A549 (cell line): Measurements from ENCODE around the gene GCDH. TPM values are rescaled to one million over a fixed set of nuclear protein-coding genes. Genes with fewer than 3 reads are reported as not detected.

Source experiments
- ATAC-seq, 2 experiments: fragments of 200-7000 bp in 1 of 2; fragments of >200 bp in 1 of 2; cut with Nextera tagmentation in 1 of 2; cut with Tn5 transposase in 1 of 2; 3 replicates each; pipeline versions ENCODE4 v1.8.0 to v1.9.1; 2018 to 2020; ENCODE audit warnings: mild to moderate bottlenecking in 1 of 2, moderate library complexity in 1 of 2
- CTCF ChIA-PET: fragments of 300-600 bp; sonication (Branson Sonifier 250); formaldehyde crosslinking; extraction: SDS; loops from one replicate; lab custom pipeline; 2021; ENCODE audit warnings: antibody characterized with exemption, inconsistent platforms; lab: Yijun Ruan, JAX
- POLR2A ChIA-PET: fragments of 350-600 bp; formaldehyde crosslinking; extraction: SDS; loops from one replicate; lab custom pipeline; 2021; ENCODE audit warnings: antibody characterized with exemption, inconsistent platforms; lab: Yijun Ruan, JAX
- DNase-seq, 2 experiments: peaks; one replicate each; pipeline versions ENCODE4 v3.0.0 to v3.0.0-alpha.2; 2011 to 2016; ENCODE audit warnings: low read depth in 1 of 2, low spot score in 1 of 2
- FAIRE-seq: peaks from 2 replicates; lab custom pipeline; 2011; peaks lifted over from hg19 to GRCh38; lab: Jason Lieb, UNC
- H3K27ac ChIP-seq, 2 experiments: fragments of >200 bp; sonication (Bioruptor Twin); formaldehyde crosslinking; 3 replicates each; pipeline ENCODE4 v1.5.1; 2016 to 2017
- H3K4me1 ChIP-seq: fragments of >200 bp; sonication (Bioruptor Twin); formaldehyde crosslinking; 3 replicates; pipeline ENCODE4 v1.6.1; 2016
- H3K4me2 ChIP-seq: fragments of >200 bp; sonication (Bioruptor Twin); formaldehyde crosslinking; 3 replicates; pipeline ENCODE4 v1.6.1; 2016
- H3K4me3 ChIP-seq: fragments of >200 bp; sonication (Bioruptor Twin); formaldehyde crosslinking; 3 replicates; pipeline ENCODE4 v1.5.1; 2016
- H3K9me3 ChIP-seq: fragments of >200 bp; sonication (Bioruptor Twin); formaldehyde crosslinking; 3 replicates; pipeline ENCODE4 v1.6.1; 2016
- ATOH8 ChIP-seq: fragments of 250-450 bp; sonication (Bioruptor Pico); IDR thresholded peaks from 2 replicates; pipeline ENCODE4 v1.5.0; 2020; ENCODE audit warnings: low read depth, mild to moderate bottlenecking, moderate library complexity
- CBX2 ChIP-seq: fragments of 200-600 bp; sonication (generic); IDR thresholded peaks from 2 replicates; pipeline ENCODE4 v1.6.1; 2016; ENCODE audit warnings: low read depth, mild to moderate bottlenecking, borderline replicate concordance
- E2F6 ChIP-seq: IDR thresholded peaks from 2 replicates; pipeline ENCODE4 v1.6.1; 2012; ENCODE audit warnings: low read depth, borderline replicate concordance
- FOSB ChIP-seq: fragments of 250-450 bp; sonication (Bioruptor Pico); IDR thresholded peaks from 2 replicates; pipeline ENCODE4 v1.5.0; 2020; ENCODE audit warnings: mild to moderate bottlenecking, moderate library complexity
- FOXS1 ChIP-seq: fragments of 250-450 bp; sonication (Bioruptor Pico); IDR thresholded peaks from 2 replicates; pipeline ENCODE4 v1.5.0; 2020; ENCODE audit warnings: mild to moderate bottlenecking, moderate library complexity
- HEYL ChIP-seq: fragments of 250-450 bp; sonication (Bioruptor Pico); IDR thresholded peaks from 2 replicates; pipeline ENCODE4 v1.8.0; 2021; ENCODE audit warnings: mild to moderate bottlenecking, moderate library complexity
- HOXA7 ChIP-seq: fragments of 250-450 bp; sonication (Bioruptor Pico); IDR thresholded peaks from 2 replicates; pipeline ENCODE4 v1.5.0; 2020; ENCODE audit warnings: mild to moderate bottlenecking, moderate library complexity
- HOXB13 ChIP-seq: fragments of 250-450 bp; sonication (Bioruptor Pico); IDR thresholded peaks from 2 replicates; pipeline ENCODE4 v1.5.0; 2020; ENCODE audit warnings: low read depth, mild to moderate bottlenecking, moderate library complexity
- JUN ChIP-seq, 2 experiments: fragments of >200 bp; sonication (Bioruptor Twin); formaldehyde crosslinking; IDR thresholded peaks; 2 replicates in 1 of 2; 3 replicates in 1 of 2; pipeline ENCODE4 v1.6.1; 2016 to 2017
- KDM5A ChIP-seq: fragments of 200-600 bp; sonication (generic); IDR thresholded peaks from 2 replicates; pipeline ENCODE4 v1.6.1; 2016; ENCODE audit warnings: antibody characterized with exemption, mild to moderate bottlenecking
- MAX ChIP-seq: IDR thresholded peaks from 2 replicates; pipeline ENCODE4 v1.6.1; 2012
- MAZ ChIP-seq: fragments of 150-350 bp; IDR thresholded peaks from 2 replicates; pipeline ENCODE4 v1.6.1; 2014; ENCODE audit warnings: antibody characterized with exemption, low read depth, low read length, borderline replicate concordance
- MYC ChIP-seq: IDR thresholded peaks from 2 replicates; pipeline ENCODE4 v1.6.1; 2012; ENCODE audit warnings: mild to moderate bottlenecking, inconsistent platforms, low read length, improper control_type of control experiment, borderline replicate concordance
- PHF8 ChIP-seq: fragments of 200-600 bp; sonication (generic); IDR thresholded peaks from 2 replicates; pipeline ENCODE4 v1.6.1; 2016; ENCODE audit warnings: low read depth, mild to moderate bottlenecking, antibody characterized with exemption, moderate library complexity, borderline replicate concordance
- POLR2A ChIP-seq: IDR thresholded peaks from 2 replicates; pipeline ENCODE4 v1.6.1; 2012; ENCODE audit warnings: mild to moderate bottlenecking, low read length
- RARB ChIP-seq: fragments of 250-450 bp; sonication (Bioruptor Pico); IDR thresholded peaks from 2 replicates; pipeline ENCODE4 v1.8.0; 2021; ENCODE audit warnings: mild to moderate bottlenecking, moderate library complexity
- RCOR1 ChIP-seq: fragments of 150-350 bp; IDR thresholded peaks from 2 replicates; pipeline ENCODE4 v1.6.1; 2014; ENCODE audit warnings: antibody characterized with exemption, low read length, low read depth
- RFX5 ChIP-seq: fragments of 450-650 bp; IDR thresholded peaks from 2 replicates; pipeline ENCODE4 v1.7.1; 2014; ENCODE audit warnings: antibody characterized with exemption, mild to moderate bottlenecking, moderate library complexity
- RNF2 ChIP-seq: fragments of 200-600 bp; sonication (generic); IDR thresholded peaks from 2 replicates; pipeline ENCODE4 v1.6.1; 2016; ENCODE audit warnings: low read depth, mild to moderate bottlenecking, antibody characterized with exemption, moderate library complexity, borderline replicate concordance
- SREBF2 ChIP-seq: fragments of 450-650 bp; IDR thresholded peaks from 2 replicates; pipeline ENCODE4 v1.6.1; 2014; ENCODE audit warnings: mild to moderate bottlenecking, moderate library complexity
- TP53 ChIP-seq: fragments of 250-450 bp; sonication (Bioruptor Pico); IDR thresholded peaks from 2 replicates; pipeline ENCODE4 v1.5.0; 2021; ENCODE audit warnings: mild to moderate bottlenecking, moderate library complexity
- ZC3H11A ChIP-seq: fragments of 450-650 bp; IDR thresholded peaks from 2 replicates; pipeline ENCODE4 v1.6.1; 2014; ENCODE audit warnings: antibody characterized with exemption, mild to moderate bottlenecking
- WGBS: methylation state at CpG from one replicate; pipeline ENCODE4 v1.1.6; 2017; ENCODE audit errors: missing lambda C conversion rate; 5-methylcytosine and 5-hydroxymethylcytosine counted together
- polyA minus RNA-seq: library from RNA; depleted of rRNA, polyadenylated mRNA; stranded (reverse); fragments of >200 nt; gene quantifications from 2 replicates; pipeline ENCODE4 v1.2.3, GENCODE V29; 2011; rRNA and poly(A)+ RNA removed
- polyA plus RNA-seq, 4 experiments: library from polyadenylated mRNA; depleted of rRNA in 3 of 4; stranded (reverse); fragments of >200 nt; fragmentation: RNase III in 1 of 4; extraction: RNeasy Plus Mini Kit Qiagen cat#74134 plus additional on column Dnase treatment in 1 of 4; gene quantifications; 2 replicates in 3 of 4; 3 replicates in 1 of 4; pipeline ENCODE4 v1.2.3, GENCODE V29; 2011 to 2017
- TF ChIP-seq, protein P1 (sequence below): fragments of 250-450 bp; sonication (Bioruptor Pico); IDR thresholded peaks from 2 replicates; pipeline ENCODE4 v1.5.0; 2021; ENCODE audit warnings: mild to moderate bottlenecking, moderate library complexity, borderline replicate concordance
- TF ChIP-seq, protein P2 (sequence below): fragments of >200 bp; sonication (Bioruptor Twin); formaldehyde crosslinking; IDR thresholded peaks from 3 replicates; pipeline ENCODE4 v1.5.1; 2016

Gene GCDH
- polyA plus RNA-seq (2011; rRNA removed), result 8.0 and 8.8 TPM in 2 replicates
- polyA plus RNA-seq (2012; cell fraction: cytosol; rRNA removed), result 19.2 and 21.1 TPM in 2 replicates
- 54.9 and 68.4 TPM in 2 replicates for polyA plus RNA-seq (2012; cell fraction: nucleus; rRNA removed)
- polyA plus RNA-seq (2017; fragmentation: RNase III; extraction: RNeasy Plus Mini Kit Qiagen cat#74134 plus additional on column Dnase treatment), result 14.9 to 18.8 TPM (median 15.2 TPM) in 3 replicates
- polyA minus RNA-seq, result 6.7 and 9.1 TPM in 2 replicates

DNA sequence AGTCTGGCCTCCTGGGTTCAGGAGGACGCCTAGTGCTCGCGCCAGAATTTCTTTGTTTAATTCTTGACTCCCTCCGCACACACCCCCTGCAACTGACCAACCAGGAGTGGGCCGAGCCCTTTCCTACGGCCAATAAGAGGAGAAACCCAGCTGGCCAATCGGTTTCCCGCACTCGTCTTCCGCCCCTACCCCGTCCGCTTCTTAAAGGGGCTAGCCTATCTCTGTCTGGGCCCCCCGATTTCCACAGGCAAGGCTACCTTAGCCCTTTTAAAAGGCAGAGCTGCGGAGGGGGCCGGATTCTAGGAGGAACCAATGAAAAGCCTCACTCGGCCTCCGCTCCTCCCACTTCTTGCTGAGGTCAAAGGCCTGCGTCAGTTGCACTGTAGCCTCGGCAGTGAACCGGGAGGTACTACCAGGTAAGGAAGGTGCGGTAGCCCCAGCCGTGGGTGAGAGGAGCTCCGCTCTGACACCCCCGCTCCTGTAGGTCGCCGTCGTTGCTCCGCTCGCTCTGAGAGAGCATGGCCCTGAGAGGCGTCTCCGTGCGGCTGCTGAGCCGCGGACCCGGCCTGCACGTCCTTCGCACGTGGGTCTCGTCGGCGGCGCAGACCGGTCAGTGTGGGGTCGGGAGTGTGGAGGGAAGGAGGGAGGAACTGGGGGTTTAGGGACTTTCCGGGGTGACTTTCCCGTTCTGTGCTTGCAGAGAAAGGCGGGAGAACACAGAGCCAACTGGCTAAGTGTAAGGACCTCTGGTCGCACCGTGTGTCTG, at the start of gene GCDH:
Gene GCDH, plus strand, starts transcription at position 374 of the 766 bp plus-strand sequence. Its CDS starts 145 bp downstream, at position 519.
- Histone ChIP-seq H3K27ac (peak within 1 kb of the TSS; percentile 49 to 79; a peak in 4 of 6 replicates), H3K9me3 (no peaks in the 10 kb centered on the region), H3K4me3 (peak within 1 kb of the TSS; percentile 93), H3K4me1 (peaks cover 3% of the 10 kb centered on the region; the same call in 1 of the 3 replicates), H3K4me2 (peak within 1 kb of the TSS; percentile 94)
- ChIA-PET CTCF (interaction anchor here (0.6 to 1.5 kb wide), 5 partner anchors 9 to 1596 kb away, joined by 3 to 6 read pairs (median 4); partner anchors contain the start of gene DNASE2), POLR2A (interaction anchor here (0.6 to 1.8 kb wide), 5 partner anchors 9 to 54 kb away, joined by 3 to 8 read pairs (median 3); partner anchors contain the start of genes DNASE2, FARSA and SYCE2)
- WGBS, result 3% methylated on average over 36 of the region's 49 CpGs
- ATAC-seq (peak; percentile 97), FAIRE-seq (no peak), DNase-seq (peak; percentile 93 to 97)
- no peak for TF ChIP-seq ZC3H11A
- TF ChIP-seq RARB (CRISPR knock-in tag), result no peak
- TF ChIP-seq PHF8, result peak; percentile 45; the same call in 1 of the 2 replicates
- TF ChIP-seq MAX, result peak; percentile 82
- TF ChIP-seq KDM5A, result peak; percentile 79
- peak; percentile 83; the same call in 1 of the 2 replicates for TF ChIP-seq MAZ
- peak; percentile 79 for TF ChIP-seq E2F6
- TF ChIP-seq POLR2A, result peak; percentile 46
- peak; percentile 43 to 80; a peak in 4 of 5 replicates for TF ChIP-seq JUN (IDR thresholded peaks at IDR 0.05)

GRCh38 chr19:12842511-12842910, 48.4 kb upstream of the GCDH start:
- peaks cover 7% of the 10 kb centered on the region; the same call in 1 of the 3 replicates for H3K4me1 ChIP-seq
- no peak for DNase-seq
- 94% methylated on average over 18 of the region's 18 CpGs for WGBS
- ATAC-seq, result no peak
- H3K4me3 ChIP-seq, result no peak overlapping the region
- TF ChIP-seq POLR2A (no peak), HOXB13 (no peak), SREBF2 (no peak), FOXS1 (CRISPR knock-in tag) (no peak), MAX (no peak), FOSB (CRISPR knock-in tag) (no peak), HOXA7 (CRISPR knock-in tag) (no peak), RARB (CRISPR knock-in tag) (no peak), RCOR1 (no peak), TP53 (CRISPR knock-in tag) (no peak), ATOH8 (CRISPR knock-in tag) (no peak), MYC (no peak), RFX5 (no peak), ZC3H11A (no peak), HEYL (CRISPR knock-in tag) (no peak), CBX2 (no peak), MAZ (no peak), RNF2 (no peak)
- TF ChIP-seq, protein P1, sequence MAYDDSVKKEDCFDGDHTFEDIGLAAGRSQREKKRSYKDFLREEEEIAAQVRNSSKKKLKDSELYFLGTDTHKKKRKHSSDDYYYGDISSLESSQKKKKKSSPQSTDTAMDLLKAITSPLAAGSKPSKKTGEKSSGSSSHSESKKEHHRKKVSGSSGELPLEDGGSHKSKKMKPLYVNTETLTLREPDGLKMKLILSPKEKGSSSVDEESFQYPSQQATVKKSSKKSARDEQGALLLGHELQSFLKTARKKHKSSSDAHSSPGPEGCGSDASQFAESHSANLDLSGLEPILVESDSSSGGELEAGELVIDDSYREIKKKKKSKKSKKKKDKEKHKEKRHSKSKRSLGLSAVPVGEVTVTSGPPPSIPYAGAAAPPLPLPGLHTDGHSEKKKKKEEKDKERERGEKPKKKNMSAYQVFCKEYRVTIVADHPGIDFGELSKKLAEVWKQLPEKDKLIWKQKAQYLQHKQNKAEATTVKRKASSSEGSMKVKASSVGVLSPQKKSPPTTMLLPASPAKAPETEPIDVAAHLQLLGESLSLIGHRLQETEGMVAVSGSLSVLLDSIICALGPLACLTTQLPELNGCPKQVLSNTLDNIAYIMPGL, result no peak
- TF ChIP-seq, protein P2, sequence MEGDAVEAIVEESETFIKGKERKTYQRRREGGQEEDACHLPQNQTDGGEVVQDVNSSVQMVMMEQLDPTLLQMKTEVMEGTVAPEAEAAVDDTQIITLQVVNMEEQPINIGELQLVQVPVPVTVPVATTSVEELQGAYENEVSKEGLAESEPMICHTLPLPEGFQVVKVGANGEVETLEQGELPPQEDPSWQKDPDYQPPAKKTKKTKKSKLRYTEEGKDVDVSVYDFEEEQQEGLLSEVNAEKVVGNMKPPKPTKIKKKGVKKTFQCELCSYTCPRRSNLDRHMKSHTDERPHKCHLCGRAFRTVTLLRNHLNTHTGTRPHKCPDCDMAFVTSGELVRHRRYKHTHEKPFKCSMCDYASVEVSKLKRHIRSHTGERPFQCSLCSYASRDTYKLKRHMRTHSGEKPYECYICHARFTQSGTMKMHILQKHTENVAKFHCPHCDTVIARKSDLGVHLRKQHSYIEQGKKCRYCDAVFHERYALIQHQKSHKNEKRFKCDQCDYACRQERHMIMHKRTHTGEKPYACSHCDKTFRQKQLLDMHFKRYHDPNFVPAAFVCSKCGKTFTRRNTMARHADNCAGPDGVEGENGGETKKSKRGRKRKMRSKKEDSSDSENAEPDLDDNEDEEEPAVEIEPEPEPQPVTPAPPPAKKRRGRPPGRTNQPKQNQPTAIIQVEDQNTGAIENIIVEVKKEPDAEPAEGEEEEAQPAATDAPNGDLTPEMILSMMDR, result no peak
- no peak overlapping the region for H3K4me2 ChIP-seq
- H3K27ac ChIP-seq, result no peak overlapping the region
- ChIA-PET CTCF (no interaction called here), POLR2A (no interaction called here)
- no peaks in the 10 kb centered on the region for H3K9me3 ChIP-seq
- FAIRE-seq, result no peak
